Ramos (cell line): ENCODE results near the gene AWAT1.
"Not testable (repeated sequence)": the region's sequence is repeated elsewhere in the genome, so short reads cannot be mapped to it uniquely, and the experiment has no call there.

Source experiments
- in situ Hi-C: fragments of 300-500 bp; cut with MboI; formaldehyde crosslinking; loops from one replicate; pipeline ENCODE4 v1.14.3; 2022; ENCODE audit warnings: low sequenced_read_pairs; ENCODE audit not compliant: unreplicated experiment

Gene AWAT1

DNA sequence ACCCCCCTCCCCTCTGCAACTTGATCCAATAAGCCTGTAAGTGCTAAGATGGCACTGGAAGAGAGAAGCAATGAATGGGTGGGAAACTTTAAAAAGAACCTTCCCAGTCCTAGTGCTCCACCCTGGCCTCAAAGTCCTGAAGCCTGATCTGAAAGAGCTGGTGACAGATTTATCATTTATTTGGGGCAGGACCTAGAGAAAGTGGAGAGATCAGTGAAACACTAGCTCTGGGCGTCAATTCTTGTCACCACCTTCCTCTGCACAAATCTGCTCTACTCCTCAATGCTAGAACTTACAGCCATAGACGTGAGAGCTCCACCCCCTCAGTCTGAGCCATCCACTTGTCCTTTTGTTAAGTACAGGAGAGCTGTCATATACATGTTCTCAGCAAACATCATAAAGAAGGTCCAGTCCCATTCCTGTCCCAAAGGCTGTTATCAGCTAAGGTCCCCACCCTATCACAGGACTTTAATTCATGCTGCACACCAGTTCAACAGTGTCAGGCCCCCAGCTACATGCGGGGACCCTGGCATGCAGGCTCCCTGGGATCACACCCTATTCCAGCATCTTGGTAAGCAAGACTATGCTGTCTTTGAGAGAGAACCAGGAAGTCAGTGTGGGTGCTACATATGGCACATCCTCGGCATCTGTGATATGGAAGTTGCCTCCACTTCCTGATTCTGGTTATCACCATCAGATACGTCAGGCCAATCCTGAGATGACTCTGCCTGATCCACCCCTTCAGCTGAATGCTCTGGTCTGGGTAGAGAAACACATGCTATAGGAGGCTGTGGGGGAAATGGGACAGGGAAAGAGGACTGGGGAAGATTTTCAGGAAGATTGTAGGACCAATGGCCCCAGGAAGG, 23.2 kb downstream of the AWAT1 start:
- in situ Hi-C loops = no loop called here

DNA sequence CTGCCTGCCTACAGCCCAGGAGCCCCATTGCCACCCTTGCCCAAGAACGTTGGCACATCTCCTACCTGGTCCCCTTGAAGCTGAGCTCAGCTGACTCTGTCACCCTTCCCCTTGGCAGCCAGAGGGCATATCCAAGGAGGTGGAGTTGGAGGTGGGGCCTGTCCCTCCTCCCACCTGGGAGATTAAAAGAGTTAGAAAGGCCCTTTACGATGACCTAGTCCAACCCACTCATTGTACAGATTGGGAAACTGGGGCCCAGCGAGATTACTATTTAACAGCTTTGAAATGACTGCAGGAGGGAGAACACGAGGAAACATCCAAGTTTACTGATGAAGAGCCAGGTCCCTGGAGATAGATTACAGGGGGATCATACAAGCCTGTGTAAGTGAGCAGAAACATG, 25.6 kb downstream of the AWAT1 start, which contains the start of gene P2RY4:
TSS of gene P2RY4 (minus strand) at position 101 of the 400 bp plus-strand sequence. CDS start 580 bp downstream, outside the sequence.
- in situ Hi-C loops = no loop called here

DNA sequence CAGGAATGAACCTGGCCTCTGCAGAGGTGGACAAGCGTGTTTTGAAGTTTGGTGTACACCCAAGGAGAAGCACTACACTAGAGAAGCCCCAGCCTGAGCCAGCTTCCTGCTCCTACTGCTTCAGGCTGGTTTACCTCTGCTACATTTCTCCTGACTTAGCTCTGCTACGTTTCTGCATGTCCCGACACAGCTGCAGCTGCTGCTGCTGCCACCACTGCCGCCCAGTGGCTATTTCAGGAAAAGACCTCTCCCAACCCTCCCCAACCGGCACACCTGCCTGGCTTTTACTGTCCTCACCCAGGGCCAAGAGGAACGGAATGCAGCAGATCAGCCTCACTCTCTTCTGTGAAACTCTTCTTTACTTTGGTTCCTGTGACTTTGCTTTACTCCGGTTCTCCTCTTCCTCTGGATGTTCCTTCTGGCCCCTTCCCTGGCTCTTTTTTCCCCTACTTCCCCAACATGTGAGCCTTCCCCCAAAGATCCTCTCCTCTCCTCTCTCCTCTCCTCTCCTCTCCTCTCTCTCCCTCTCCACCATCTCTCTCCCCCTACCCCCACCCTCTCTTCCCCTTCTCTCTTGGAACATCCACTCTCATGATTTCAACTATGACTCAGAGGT, 28.6 kb downstream of the AWAT1 start:
- in situ Hi-C loops = no loop called here

DNA sequence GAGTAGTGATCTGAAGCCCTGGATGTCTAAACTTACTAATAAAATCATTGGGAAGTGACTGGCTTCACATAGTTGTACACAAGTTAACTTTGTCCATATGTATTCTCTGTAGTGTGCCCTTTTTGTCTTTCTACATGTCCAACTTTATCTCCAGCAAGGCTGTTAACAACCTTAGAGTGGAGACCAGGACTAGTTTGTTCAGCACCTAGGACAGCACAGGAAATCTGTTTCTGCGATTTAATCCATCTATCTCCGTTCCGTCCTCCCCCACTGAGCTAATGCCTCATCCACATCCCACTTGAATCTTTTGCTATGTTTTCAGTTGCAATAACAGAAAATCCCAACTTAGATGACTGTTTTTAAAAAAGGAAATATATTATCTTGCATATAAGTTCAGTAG, 30.3 kb downstream of the AWAT1 start:
- in situ Hi-C loops = no loop called here

DNA sequence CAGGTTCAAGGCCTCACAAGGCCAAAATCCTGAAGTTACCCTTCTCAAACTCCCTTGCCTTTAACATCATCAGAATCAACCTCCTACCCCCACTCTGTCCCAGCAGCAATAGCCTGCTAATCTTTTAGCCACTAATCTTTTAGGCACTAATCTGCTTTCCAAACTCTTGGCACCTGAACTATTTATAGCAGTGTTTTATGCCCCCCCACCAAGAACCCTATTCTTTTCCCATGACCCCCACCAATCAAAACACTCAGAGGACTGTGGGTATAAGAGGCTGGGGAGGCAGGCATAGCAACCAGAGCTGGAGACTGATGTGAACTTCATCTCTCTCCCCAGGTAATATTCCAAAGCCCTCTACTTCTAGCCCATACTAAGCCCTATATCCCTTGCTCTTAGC, 33.6 kb downstream of the AWAT1 start, which contains the start of gene ARR3:
TSS of gene ARR3 (plus strand) at position 301 of the 400 bp plus-strand sequence. CDS start 1,052 bp downstream, outside the sequence.
- in situ Hi-C loops = no loop called here

- in situ Hi-C loops = not testable (repeated sequence)
Observed at GRCh38 chrX:70274029-70274428, 39.6 kb downstream of the AWAT1 start.

DNA sequence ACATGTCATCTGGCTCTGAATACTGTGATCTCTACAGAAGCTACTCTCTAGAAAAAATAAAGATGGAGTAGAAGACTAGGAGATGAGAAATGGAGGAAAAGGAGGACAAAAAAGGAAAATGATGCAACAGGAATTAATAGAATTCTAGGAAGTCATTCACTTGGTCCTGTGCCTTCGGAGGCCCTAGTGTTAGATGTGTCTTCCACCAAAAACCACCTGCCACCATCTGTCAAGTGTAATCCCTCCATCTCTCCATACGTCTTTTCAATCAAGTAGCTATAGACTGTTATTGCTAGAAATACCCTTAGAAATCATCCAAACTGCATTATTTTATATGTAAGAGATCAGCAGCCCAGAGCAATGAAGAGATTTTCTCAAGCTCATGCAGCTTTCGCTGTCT, 44.6 kb downstream of the AWAT1 start:
- in situ Hi-C loops = no loop called here

DNA sequence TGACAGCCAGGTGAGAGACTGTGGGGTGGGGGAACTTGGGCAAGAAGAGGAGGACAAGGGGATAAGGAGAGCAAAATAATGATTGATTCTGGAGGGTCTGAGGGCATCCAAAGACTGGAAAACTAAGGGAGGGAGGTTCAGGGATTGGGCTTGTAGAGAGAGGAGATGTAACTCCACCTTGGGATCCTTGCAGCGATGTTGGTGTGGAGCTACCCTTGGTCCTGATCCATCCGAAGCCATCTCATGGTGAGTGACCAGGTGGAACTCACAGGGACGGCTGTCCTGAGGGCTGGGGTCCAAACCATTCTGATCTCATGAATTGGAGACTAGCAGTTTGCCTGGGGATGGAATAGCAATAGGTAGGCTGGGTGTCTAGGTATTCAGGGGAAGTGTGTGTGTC, 46.1 kb downstream of the AWAT1 start:
- in situ Hi-C loops = no loop called here

DNA sequence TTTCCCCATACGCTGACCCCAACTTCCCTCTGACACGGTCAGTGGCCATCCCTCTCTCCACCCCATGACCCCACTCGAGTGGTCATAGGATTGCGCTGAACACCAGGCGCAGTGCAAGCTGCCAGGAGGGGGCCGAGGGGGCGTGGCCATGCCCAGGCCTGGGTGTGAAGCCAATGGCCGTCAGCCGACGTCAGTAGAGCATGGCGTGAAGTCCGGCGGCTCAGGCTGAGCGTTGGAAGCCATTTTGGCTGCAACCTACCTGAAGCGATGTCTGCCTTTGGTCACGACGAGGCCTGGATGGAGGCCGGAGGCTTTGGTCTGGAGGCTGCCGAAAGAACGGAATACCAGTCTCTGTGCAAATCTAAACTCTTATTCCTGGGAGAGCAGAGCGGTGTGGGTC, 47.5 kb downstream of the AWAT1 start, which contains the start of gene RAB41:
TSS of gene RAB41 (plus strand) at position 222 of the 400 bp plus-strand sequence. CDS start at position 268, 46 bp downstream.
- in situ Hi-C loops = no loop called here

DNA sequence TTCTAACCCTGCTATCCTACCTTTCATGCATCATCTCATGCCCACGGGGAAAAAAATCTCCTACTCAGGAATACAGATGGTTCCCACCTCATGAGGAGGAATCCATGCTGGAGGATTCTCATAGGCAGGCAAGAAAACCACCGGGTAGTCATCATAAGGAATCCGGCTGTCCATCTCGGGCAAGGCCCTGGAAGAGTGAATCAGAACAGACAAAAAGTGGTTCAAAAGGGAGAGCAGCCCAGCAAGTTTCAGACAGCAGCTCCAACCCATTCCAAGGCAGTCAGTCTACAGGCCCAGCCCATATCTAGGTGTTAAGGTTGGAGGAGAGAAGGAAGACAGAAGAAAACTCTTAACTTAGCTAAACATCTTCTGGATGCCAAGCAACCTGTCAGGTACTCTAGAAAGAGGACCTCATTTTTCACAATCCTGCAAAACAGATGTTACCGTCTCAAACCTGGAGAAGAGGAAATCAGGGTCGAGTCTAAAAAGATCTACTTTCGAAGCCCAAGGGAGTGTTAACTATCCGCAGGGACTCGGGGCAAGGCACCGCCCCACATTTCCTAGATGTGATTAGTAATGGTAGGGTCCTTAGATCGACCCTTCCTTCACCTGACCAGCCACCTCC, 54.8 kb downstream of the AWAT1 start:
- in situ Hi-C loops = no loop called here
